GM12872 (cell line): Measurements from ENCODE around the gene DCHS2.

Experiments
- TF ChIP-seq, protein P1 (sequence below): IDR thresholded peaks from 3 replicates; pipeline ENCODE4 v1.5.1; 2011; ENCODE audit warnings: low read depth, mild to moderate bottlenecking, low read length, moderate library complexity; ENCODE audit not compliant: insufficient read depth

The DCHS2 gene

DNA sequence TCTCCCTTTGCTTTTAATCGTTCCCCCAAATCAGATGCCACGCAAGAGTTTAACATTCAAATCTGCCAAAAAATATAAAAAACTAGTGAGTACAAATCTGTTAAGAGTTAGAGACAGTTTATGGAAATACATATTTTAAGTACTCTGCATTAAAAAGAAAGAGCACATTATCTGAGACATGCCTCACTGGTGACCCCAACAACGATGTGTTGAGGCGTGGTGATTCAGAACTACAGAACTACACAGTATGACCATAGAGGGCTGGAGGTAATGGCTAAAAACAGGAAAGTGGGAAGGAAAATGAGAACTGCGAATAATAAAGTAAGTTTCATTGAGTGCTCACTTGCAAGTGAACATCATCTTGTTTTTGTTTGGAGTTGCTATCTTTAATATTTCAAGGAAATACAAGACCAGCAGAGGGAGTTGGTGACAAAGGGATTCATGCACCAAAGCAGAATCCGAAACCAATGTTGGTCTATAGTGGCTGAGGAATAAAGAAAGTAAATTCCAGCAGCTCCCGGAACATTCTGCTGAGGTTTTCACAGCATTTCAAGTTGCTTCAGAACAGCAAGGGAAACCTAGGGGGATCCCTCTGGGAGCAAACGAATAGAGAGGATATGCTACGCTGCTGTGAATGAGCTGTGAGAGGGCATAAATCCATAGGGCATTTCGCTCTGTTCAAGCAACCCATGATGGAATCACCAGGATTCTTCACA lies 92.2 kb downstream of the DCHS2 start:
- TF ChIP-seq, protein P1, sequence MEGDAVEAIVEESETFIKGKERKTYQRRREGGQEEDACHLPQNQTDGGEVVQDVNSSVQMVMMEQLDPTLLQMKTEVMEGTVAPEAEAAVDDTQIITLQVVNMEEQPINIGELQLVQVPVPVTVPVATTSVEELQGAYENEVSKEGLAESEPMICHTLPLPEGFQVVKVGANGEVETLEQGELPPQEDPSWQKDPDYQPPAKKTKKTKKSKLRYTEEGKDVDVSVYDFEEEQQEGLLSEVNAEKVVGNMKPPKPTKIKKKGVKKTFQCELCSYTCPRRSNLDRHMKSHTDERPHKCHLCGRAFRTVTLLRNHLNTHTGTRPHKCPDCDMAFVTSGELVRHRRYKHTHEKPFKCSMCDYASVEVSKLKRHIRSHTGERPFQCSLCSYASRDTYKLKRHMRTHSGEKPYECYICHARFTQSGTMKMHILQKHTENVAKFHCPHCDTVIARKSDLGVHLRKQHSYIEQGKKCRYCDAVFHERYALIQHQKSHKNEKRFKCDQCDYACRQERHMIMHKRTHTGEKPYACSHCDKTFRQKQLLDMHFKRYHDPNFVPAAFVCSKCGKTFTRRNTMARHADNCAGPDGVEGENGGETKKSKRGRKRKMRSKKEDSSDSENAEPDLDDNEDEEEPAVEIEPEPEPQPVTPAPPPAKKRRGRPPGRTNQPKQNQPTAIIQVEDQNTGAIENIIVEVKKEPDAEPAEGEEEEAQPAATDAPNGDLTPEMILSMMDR, result 0 out of 3 replicates have a peak, but pooled peaks have one; percentile 17

DNA sequence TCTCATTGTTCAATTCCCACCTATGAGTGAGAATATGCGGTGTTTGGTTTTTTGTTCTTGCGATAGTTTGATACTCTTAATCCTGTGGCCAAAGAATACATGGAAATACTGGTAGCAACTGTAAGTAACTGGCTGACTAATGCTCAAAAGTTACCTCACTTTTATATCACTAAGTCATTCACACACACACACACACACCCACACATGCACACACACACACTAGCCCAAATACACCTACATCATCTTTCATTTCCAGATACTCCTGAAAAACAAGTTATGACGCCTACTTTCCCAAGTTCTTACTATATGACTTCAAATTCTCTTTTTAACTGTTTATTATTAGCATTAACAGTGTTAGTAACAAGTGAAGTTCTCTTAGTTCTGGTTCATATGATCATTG lies 101.3 kb downstream of the DCHS2 start:
- TF ChIP-seq, protein P1, result no peak

DNA sequence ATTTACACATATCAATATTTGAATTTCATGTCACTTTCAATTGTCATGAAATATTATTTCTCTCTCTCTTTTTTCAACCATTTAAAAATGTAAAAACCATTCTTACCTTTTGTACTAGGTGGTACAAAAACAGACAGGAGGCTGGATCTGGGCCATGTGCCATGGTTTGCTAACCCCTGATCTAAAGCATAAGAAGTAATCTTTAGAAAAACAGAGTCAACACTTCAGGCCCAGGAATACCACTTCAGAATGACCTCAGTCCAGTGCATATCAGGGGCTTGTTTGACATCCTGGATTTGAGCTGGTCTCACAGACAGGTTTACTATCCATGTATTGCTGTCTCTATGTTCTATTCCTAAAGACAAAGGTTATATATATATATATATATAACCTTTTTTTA lies 102.5 kb downstream of the DCHS2 start:
- TF ChIP-seq, protein P1, result no peak

DNA sequence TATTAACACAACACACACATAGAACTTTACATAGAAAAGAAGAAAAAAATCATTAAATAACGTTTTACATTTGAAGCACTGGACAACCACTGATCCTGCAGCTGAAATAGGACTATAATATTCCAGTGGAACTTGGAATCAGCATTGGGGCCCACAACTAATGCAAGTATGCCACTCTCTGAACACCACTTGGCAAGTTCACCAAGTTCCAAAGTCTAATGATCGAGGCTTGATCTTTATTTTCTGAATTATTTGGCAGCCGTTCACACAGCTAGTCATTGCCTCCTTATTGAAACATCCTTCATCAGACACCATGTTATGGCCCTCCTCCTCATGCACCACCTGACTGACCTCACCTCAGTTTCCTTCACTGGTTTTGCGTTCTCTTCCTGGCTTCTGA lies 107.6 kb downstream of the DCHS2 start:
- TF ChIP-seq, protein P1, result no peak

DNA sequence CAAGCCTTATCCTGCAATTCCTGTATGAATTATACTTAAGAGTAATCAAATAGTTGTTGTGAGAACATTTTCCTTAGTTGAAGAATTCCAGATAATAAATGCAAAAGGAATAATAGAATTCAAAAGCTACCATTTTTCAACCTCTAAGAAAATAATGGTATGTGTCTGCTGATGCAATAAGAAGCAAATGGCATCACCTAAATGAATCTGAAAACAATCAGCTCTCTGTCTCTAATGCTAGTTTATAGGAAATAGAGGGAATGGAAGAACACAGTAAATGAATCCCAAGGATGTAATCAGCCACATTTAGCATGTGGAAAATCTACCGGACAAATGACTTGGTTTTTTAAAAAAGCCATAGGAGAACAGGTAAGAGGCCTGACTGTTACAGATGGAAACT lies 115.1 kb downstream of the DCHS2 start:
- TF ChIP-seq, protein P1, result no peak

DNA sequence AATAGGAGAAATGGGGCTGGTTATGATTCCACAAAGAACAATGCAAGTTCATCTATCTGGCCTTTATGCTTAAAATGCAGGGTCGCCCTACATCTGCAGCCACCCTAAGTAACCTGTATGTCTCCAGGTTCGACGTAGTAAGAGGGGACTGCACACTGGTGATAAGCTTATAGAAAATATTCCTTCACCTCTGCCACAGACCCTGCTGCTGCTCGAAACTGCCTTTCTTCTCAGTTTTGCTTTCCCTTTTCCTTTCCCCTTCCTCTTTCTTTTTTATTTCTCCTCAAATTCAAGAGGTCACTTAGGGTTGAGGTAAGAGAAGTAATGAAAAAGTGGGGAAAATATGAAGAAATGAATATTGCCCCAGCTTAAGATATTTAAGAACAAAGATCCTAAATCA lies 123.5 kb downstream of the DCHS2 start:
- TF ChIP-seq, protein P1, result no peak

DNA sequence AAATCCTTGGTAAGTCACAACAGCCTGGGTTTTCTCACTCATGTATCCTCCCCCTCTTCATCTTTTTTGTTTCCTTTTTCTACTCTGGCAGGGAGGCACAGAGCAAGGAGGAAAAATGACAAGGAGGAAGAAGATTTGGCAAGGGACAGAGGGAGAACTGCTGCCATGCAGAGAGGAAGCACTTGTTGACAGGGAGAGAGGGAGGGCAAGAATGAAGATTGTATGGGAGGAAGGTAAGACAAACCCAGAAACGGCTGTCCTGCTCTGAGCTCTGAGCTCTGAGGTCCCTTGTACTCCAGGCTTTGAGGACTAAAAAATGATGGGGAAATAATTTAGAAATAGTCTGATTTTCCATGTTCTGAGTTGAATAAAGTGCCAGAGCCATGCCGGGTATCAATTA lies 123.9 kb downstream of the DCHS2 start:
- TF ChIP-seq, protein P1, result no peak

DNA sequence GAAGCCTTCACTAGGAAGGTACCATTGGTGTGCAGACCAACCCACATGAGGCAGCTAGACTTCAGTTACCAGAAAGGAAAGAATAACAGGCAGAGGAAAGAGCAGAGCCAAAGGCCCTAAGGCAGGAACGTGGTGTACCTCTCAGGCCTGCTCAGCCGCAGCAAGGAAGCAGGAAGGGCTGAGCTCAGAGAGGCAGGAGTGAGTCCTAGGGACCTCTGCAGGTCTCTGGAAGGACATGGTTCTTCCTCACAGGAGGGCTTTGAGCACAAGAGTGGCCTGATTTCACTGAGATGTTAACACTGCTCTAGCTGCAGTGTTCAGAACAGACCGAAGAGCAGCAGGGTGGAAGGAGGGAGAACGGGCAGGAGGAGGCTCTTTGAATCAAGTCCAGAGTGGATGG lies 124.6 kb downstream of the DCHS2 start:
- TF ChIP-seq, protein P1, result no peak
